GM21360 (cell line): Measurements from ENCODE around the gene SH3RF3.

Experiments used
- ATAC-seq: cut with Tn5 transposase; IDR thresholded peaks from one replicate; pipeline ENCODE4 v1.9.1; 2021; ENCODE audit warnings: mild to moderate bottlenecking, moderate library complexity; ENCODE audit not compliant: unreplicated experiment

The SH3RF3 gene

GRCh38 chr2:109128616-109129355 lies at the start of gene SH3RF3:
TSS of gene SH3RF3 (plus strand) at chr2:109129205.
- no peak for ATAC-seq

GRCh38 chr2:109079590-109079989 lies 49.4 kb upstream of the SH3RF3 start:
- ATAC-seq = no peak

GRCh38 chr2:109080109-109080508 lies 48.9 kb upstream of the SH3RF3 start:
- no peak for ATAC-seq

- no peak for ATAC-seq
Observed at GRCh38 chr2:109080757-109081156, 48.2 kb upstream of the SH3RF3 start.

- ATAC-seq = no peak
Observed at GRCh38 chr2:109081374-109081773, 47.6 kb upstream of the SH3RF3 start.

GRCh38 chr2:109083771-109084170 lies 45.2 kb upstream of the SH3RF3 start:
- ATAC-seq = no peak

- no peak for ATAC-seq
Observed at GRCh38 chr2:109084341-109084740, 44.7 kb upstream of the SH3RF3 start.

- ATAC-seq = no peak
Observed at GRCh38 chr2:109085912-109086742, 42.9 kb upstream of the SH3RF3 start.

GRCh38 chr2:109086743-109087020 lies 42.3 kb upstream of the SH3RF3 start:
- ATAC-seq = no peak

GRCh38 chr2:109087055-109087663 lies 41.8 kb upstream of the SH3RF3 start:
- ATAC-seq = no peak

- ATAC-seq = no peak
Observed at GRCh38 chr2:109089602-109090300, 39.3 kb upstream of the SH3RF3 start.

GRCh38 chr2:109091526-109091925 lies 37.5 kb upstream of the SH3RF3 start:
- no peak for ATAC-seq

- no peak for ATAC-seq
Observed at GRCh38 chr2:109094144-109094543, 34.9 kb upstream of the SH3RF3 start.

- ATAC-seq = no peak
Observed at GRCh38 chr2:109098251-109098920, 30.6 kb upstream of the SH3RF3 start.

- no peak for ATAC-seq
Observed at GRCh38 chr2:109098921-109099273, 30.1 kb upstream of the SH3RF3 start.

- no peak for ATAC-seq
Observed at GRCh38 chr2:109102588-109103233, 26.3 kb upstream of the SH3RF3 start.

- ATAC-seq = no peak
Observed at GRCh38 chr2:109105113-109105512, 23.9 kb upstream of the SH3RF3 start.

GRCh38 chr2:109108740-109109139 lies 20.3 kb upstream of the SH3RF3 start:
- ATAC-seq = no peak

GRCh38 chr2:109109342-109109741 lies 19.7 kb upstream of the SH3RF3 start:
- ATAC-seq = no peak

- ATAC-seq = no peak
Observed at GRCh38 chr2:109110170-109110569, 18.8 kb upstream of the SH3RF3 start.
